Glomerular endothelial cell (primary cell): ENCODE data around the gene S100A16. TPM values are rescaled to one million over a fixed set of nuclear protein-coding genes. Genes with fewer than 3 reads are reported as not detected.
"Not testable (repeated sequence)": the region's sequence is repeated elsewhere in the genome, so short reads cannot be mapped to it uniquely, and the experiment has no call there.

Source experiments
- DNase-seq: peaks from one replicate; pipeline ENCODE4 v3.0.0-alpha.2; 2011; ENCODE audit warnings: low read depth, low spot score; ENCODE audit errors: extremely low read depth
- total RNA-seq: library from RNA; depleted of rRNA; stranded (reverse); fragments of >200 nt; gene quantifications from 2 replicates; pipeline ENCODE4 v1.2.3, GENCODE V29; 2015

Gene S100A16
- total RNA-seq = 582 and 906 TPM in 2 replicates

- DNase-seq = no peak
Measured at GRCh38 chr1:153612755-153613331, at the start of gene S100A16. S100A16 (minus strand) TSS chr1:153613137; CDS start chr1:153608151, 4,986 bp downstream.

- no peak for DNase-seq
Measured at GRCh38 chr1:153662269-153662668, 49.3 kb upstream of the S100A16 start.

- DNase-seq = no peak
Measured at GRCh38 chr1:153661111-153661708, 48.3 kb upstream of the S100A16 start.

- DNase-seq = no peak
Measured at GRCh38 chr1:153659656-153660055, 46.7 kb upstream of the S100A16 start.

- no peak for DNase-seq
Measured at GRCh38 chr1:153659175-153659534, 46.2 kb upstream of the S100A16 start.

- DNase-seq = no peak
Measured at GRCh38 chr1:153658400-153659174, 45.6 kb upstream of the S100A16 start, which contains the start of gene SNAPIN. SNAPIN (plus strand) TSS chr1:153658703; CDS start chr1:153658744, 41 bp downstream.

- no peak for DNase-seq
Measured at GRCh38 chr1:153655333-153655732, 42.4 kb upstream of the S100A16 start.

GRCh38 chr1:153652805-153653500 is 40.0 kb upstream of the S100A16 start:
- no peak for DNase-seq

GRCh38 chr1:153651771-153652170 is 38.8 kb upstream of the S100A16 start:
- DNase-seq = no peak

GRCh38 chr1:153649863-153650235 is 36.9 kb upstream of the S100A16 start:
- DNase-seq = no peak

GRCh38 chr1:153649137-153649862 is 36.4 kb upstream of the S100A16 start:
- no peak for DNase-seq

GRCh38 chr1:153648000-153648643 is 35.2 kb upstream of the S100A16 start:
- DNase-seq = no peak

GRCh38 chr1:153647346-153647714 is 34.4 kb upstream of the S100A16 start:
- no peak for DNase-seq

- DNase-seq = no peak
Measured at GRCh38 chr1:153646672-153647345, 33.9 kb upstream of the S100A16 start.

- no peak for DNase-seq
Measured at GRCh38 chr1:153643816-153644215, 30.9 kb upstream of the S100A16 start.

GRCh38 chr1:153643100-153643499 is 30.2 kb upstream of the S100A16 start:
- DNase-seq = no peak

GRCh38 chr1:153642161-153642560 is 29.2 kb upstream of the S100A16 start:
- DNase-seq = no peak

- DNase-seq = no peak
Measured at GRCh38 chr1:153640861-153641260, 27.9 kb upstream of the S100A16 start.

GRCh38 chr1:153640213-153640612 is 27.3 kb upstream of the S100A16 start:
- not testable (repeated sequence) for DNase-seq

- DNase-seq = no peak
Measured at GRCh38 chr1:153639280-153639679, 26.3 kb upstream of the S100A16 start.
